H9 (cell line): ENCODE measurements around the gene ANKRD52. TPM values are rescaled to one million over a fixed set of nuclear protein-coding genes. Genes with fewer than 3 reads are reported as not detected.

Experiments used
- DNase-seq: peaks from one replicate; pipeline ENCODE4 v3.0.0-alpha.2; 2017
- H2AFZ ChIP-seq: one replicate; pipeline ENCODE4 v1.6.1; 2013; ENCODE audit warnings: mild to moderate bottlenecking, low read length, control low read depth, moderate library complexity
- H2AK5ac ChIP-seq: 2 replicates; pipeline ENCODE4 v1.6.1; 2013; ENCODE audit warnings: low read length, control low read depth, mixed read lengths; ENCODE audit not compliant: insufficient read length
- H2BK120ac ChIP-seq: one replicate; pipeline ENCODE4 v1.6.1; 2013; ENCODE audit warnings: low read depth, mild to moderate bottlenecking, low read length, control low read depth, inconsistent platforms; ENCODE audit not compliant: poor library complexity, severe bottlenecking
- H2BK12ac ChIP-seq: 2 replicates; pipeline ENCODE4 v1.6.1; 2013; ENCODE audit warnings: low read length, control low read depth, mixed read lengths, low read depth; ENCODE audit not compliant: insufficient read length
- H2BK15ac ChIP-seq: 2 replicates; pipeline ENCODE4 v1.6.1; 2013; ENCODE audit warnings: low read depth, low read length, control low read depth
- H2BK20ac ChIP-seq: one replicate; pipeline ENCODE4 v1.6.1; 2013; ENCODE audit warnings: low read depth, mild to moderate bottlenecking, low read length, control low read depth, inconsistent platforms; ENCODE audit not compliant: poor library complexity, severe bottlenecking
- H2BK5ac ChIP-seq: 2 replicates; pipeline ENCODE4 v1.6.1; 2013; ENCODE audit warnings: low read length, control low read depth, mixed read lengths; ENCODE audit not compliant: insufficient read length
- H3K14ac ChIP-seq: 2 replicates; pipeline ENCODE4 v1.6.1; 2013; ENCODE audit warnings: low read length, control low read depth; ENCODE audit not compliant: insufficient read depth
- H3K18ac ChIP-seq: 2 replicates; pipeline ENCODE4 v1.6.1; 2013; ENCODE audit warnings: low read depth, mild to moderate bottlenecking, mixed read lengths, low read length, control low read depth; ENCODE audit not compliant: insufficient read length
- H3K23ac ChIP-seq: 2 replicates; pipeline ENCODE4 v1.6.1; 2013; ENCODE audit warnings: low read length, control low read depth, mixed read lengths, low read depth; ENCODE audit not compliant: insufficient read length
- H3K23me2 ChIP-seq: 2 replicates; pipeline ENCODE4 v1.6.1; 2013; ENCODE audit warnings: low read depth, mild to moderate bottlenecking, mixed read lengths, low read length, control low read depth; ENCODE audit not compliant: insufficient read length, poor library complexity, severe bottlenecking
- H3K27ac ChIP-seq: 2 replicates; pipeline ENCODE4 v1.5.1; 2013; ENCODE audit warnings: low read length, control low read depth, mixed read lengths, low read depth; ENCODE audit not compliant: insufficient read length
- H3K27me3 ChIP-seq: 2 replicates; pipeline ENCODE4 v1.6.1; 2013; ENCODE audit warnings: low read length, control low read depth, inconsistent platforms; ENCODE audit not compliant: insufficient read depth
- H3K4ac ChIP-seq: 2 replicates; pipeline ENCODE4 v1.6.1; 2013; ENCODE audit warnings: low read depth, mild to moderate bottlenecking, control low read depth, inconsistent platforms, low read length, moderate library complexity
- H3K4me1 ChIP-seq: 2 replicates; pipeline ENCODE4 v1.6.1; 2013; ENCODE audit warnings: low read length, control low read depth, inconsistent platforms; ENCODE audit not compliant: insufficient read depth
- H3K4me2 ChIP-seq: 2 replicates; pipeline ENCODE4 v1.6.1; 2013; ENCODE audit warnings: low read length, control low read depth, mixed read lengths; ENCODE audit not compliant: insufficient read length, insufficient read depth
- H3K56ac ChIP-seq: 2 replicates; pipeline ENCODE4 v1.6.1; 2013; ENCODE audit warnings: low read depth, mild to moderate bottlenecking, mixed read lengths, low read length, control low read depth; ENCODE audit not compliant: insufficient read length
- H3K79me1 ChIP-seq: 2 replicates; pipeline ENCODE4 v1.6.1; 2013; ENCODE audit warnings: low read depth, mild to moderate bottlenecking, moderate library complexity, low read length, control low read depth, inconsistent platforms; ENCODE audit not compliant: insufficient read depth, poor library complexity, severe bottlenecking
- H3K79me2 ChIP-seq: 2 replicates; pipeline ENCODE4 v1.6.1; 2013; ENCODE audit warnings: low read length, control low read depth, inconsistent platforms; ENCODE audit not compliant: insufficient read depth
- H3K9ac ChIP-seq: 2 replicates; pipeline ENCODE4 v1.6.1; 2013; ENCODE audit warnings: low read length, control low read depth, mixed read lengths; ENCODE audit not compliant: insufficient read length; ENCODE audit errors: extremely low read depth
- H3K9me3 ChIP-seq: one replicate; pipeline ENCODE4 v1.6.1; 2013; ENCODE audit warnings: low read depth, low read length, inconsistent platforms; ENCODE audit not compliant: control insufficient read depth
- H3T11ph ChIP-seq: one replicate; pipeline ENCODE4 v1.6.1; 2013; ENCODE audit warnings: mild to moderate bottlenecking, low read length, control low read depth, inconsistent platforms
- H4K20me1 ChIP-seq: one replicate; pipeline ENCODE4 v1.6.1; 2013; ENCODE audit not compliant: control insufficient read depth, insufficient read length, insufficient read depth
- H4K5ac ChIP-seq: 2 replicates; pipeline ENCODE4 v1.6.1; 2013; ENCODE audit warnings: low read depth, mild to moderate bottlenecking, mixed read lengths, low read length, control low read depth; ENCODE audit not compliant: insufficient read length
- H4K8ac ChIP-seq: replicated peaks from 2 replicates; pipeline ENCODE4 v1.6.1; 2013; ENCODE audit warnings: low read length, control low read depth, mixed read lengths, low read depth; ENCODE audit not compliant: insufficient read length
- H4K91ac ChIP-seq: 2 replicates; pipeline ENCODE4 v1.6.1; 2013; ENCODE audit warnings: low read depth, mild to moderate bottlenecking, moderate library complexity, mixed read lengths, low read length, control low read depth; ENCODE audit not compliant: insufficient read length
- H3K27ac Mint-ChIP-seq, 3 experiments: 2 replicates in 2 of 3; 3 replicates in 1 of 3; pipeline ENCODE4 v1.8.0; 2020 to 2021; ENCODE audit warnings: mixed read lengths in 3 of 3, mild to moderate bottlenecking in 1 of 3, moderate library complexity in 1 of 3
- H3K27me3 Mint-ChIP-seq: 2 replicates; pipeline ENCODE4 v1.8.0; 2021; ENCODE audit warnings: low read depth, mild to moderate bottlenecking, moderate library complexity, mixed read lengths
- H3K36me3 Mint-ChIP-seq, 3 experiments: 2 replicates in 2 of 3; 3 replicates in 1 of 3; pipeline ENCODE4 v1.8.0; 2020 to 2021; ENCODE audit warnings: low read depth in 3 of 3, mixed read lengths in 3 of 3; ENCODE audit not compliant: insufficient read depth in 1 of 3
- H3K4me1 Mint-ChIP-seq, 2 experiments: 2 replicates each; pipeline ENCODE4 v1.8.0; 2020; ENCODE audit warnings: mixed read lengths in 2 of 2
- H3K4me3 Mint-ChIP-seq, 2 experiments: 2 replicates in 1 of 2; 3 replicates in 1 of 2; pipeline ENCODE4 v1.8.0; 2020 to 2021; ENCODE audit warnings: mild to moderate bottlenecking in 2 of 2, mixed read lengths in 2 of 2, moderate library complexity in 1 of 2
- H3K9me3 Mint-ChIP-seq, 2 experiments: 2 replicates in 1 of 2; 3 replicates in 1 of 2; pipeline ENCODE4 v1.8.0; 2020; ENCODE audit warnings: mild to moderate bottlenecking in 2 of 2, mixed read lengths in 2 of 2, moderate library complexity in 1 of 2
- CTCF ChIP-seq: fragments of 200-600 bp; sonication (generic); conservative IDR thresholded peaks from 3 replicates; pipeline ENCODE4 v1.8.0; 2021; ENCODE audit warnings: antibody characterized with exemption, mild to moderate bottlenecking
- WGBS: extraction: QIAGEN DNeasy Blood & Tissue Kit; methylation state at CpG from one replicate; pipeline ENCODE4 v1.1.7; 2013; ENCODE audit warnings: missing lambda C conversion rate, low lambda C conversion rate, mixed read lengths; ENCODE audit not compliant: insufficient read length; ENCODE audit errors: extremely low coverage; 5-methylcytosine and 5-hydroxymethylcytosine counted together
- total RNA-seq: library from RNA; stranded (reverse); gene quantifications from 2 replicates; pipeline ENCODE4 v1.2.1, GENCODE V29; 2021

ANKRD52 gene
- total RNA-seq, 1 experiment from 2014 or later: 33.4 TPM

DNA sequence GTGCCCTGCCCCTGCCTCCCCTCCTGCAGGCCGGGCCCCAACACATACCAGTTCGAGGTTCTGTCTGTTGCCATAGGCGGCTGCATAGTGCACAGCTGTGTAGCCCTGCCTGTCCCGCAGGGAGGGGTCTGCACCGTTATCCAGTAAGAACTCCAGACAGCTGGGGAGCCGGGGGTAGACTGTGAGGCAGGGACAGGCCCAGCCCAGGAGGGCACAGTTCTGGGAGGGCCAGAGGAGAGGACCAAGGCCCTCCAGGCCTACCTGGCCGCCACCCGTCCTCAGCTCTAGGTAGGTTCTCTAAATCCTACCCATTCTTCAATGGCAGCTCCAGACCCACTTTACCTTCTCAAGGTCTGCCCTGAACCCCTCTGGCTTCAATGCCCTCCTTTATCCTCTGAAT lies 9.5 kb downstream of the ANKRD52 start:
- no peaks in the 10 kb centered on the region for H3K4me1 Mint-ChIP-seq
- Histone ChIP-seq H3K9me3 (no peaks in the 10 kb centered on the region), H2AK5ac (no peak overlapping the region), H3K4me1 (no peaks in the 10 kb centered on the region), H3K27me3 (no peaks in the 10 kb centered on the region), H2BK15ac (no peak overlapping the region), H3K4ac (no peak overlapping the region), H3K14ac (no peak overlapping the region), H3K23me2 (no peaks in the 10 kb centered on the region), H3K79me1 (no peaks in the 10 kb centered on the region), H4K5ac (no peak overlapping the region), H3K23ac (no peak overlapping the region), H2BK120ac (no peak overlapping the region), H2BK5ac (no peak overlapping the region), H3K56ac (no peak overlapping the region), H4K91ac (no peak overlapping the region), H3K27ac (no peak overlapping the region), H3K4me2 (no peak overlapping the region), H2AFZ (no peak overlapping the region), H4K20me1 (peaks cover 2% of the 10 kb centered on the region), H2BK20ac (no peak overlapping the region), H2BK12ac (no peak overlapping the region), H3K18ac (no peak overlapping the region), H3T11ph (no peak overlapping the region), H3K79me2 (no peaks in the 10 kb centered on the region), H3K9ac (no peak overlapping the region), H4K8ac (no peak overlapping the region)
- no peak for TF ChIP-seq CTCF
- peak overlapping the region in 1 of 3 experiments; percentile 18; a peak in 2 of 7 replicates for H3K27ac Mint-ChIP-seq
- DNase-seq: no peak
- no peaks in the 10 kb centered on the region for H3K27me3 Mint-ChIP-seq
- H3K36me3 Mint-ChIP-seq: peaks cover 52 to 88% (median 80%) of the 10 kb centered on the region in 3 experiments; a peak in 6 of 7 replicates
- WGBS: no CpG with 5 or more reads among the region's 8 CpGs
- H3K4me3 Mint-ChIP-seq: no peak overlapping the region
- no peaks in the 10 kb centered on the region; a peak in 1 of 5 replicates for H3K9me3 Mint-ChIP-seq
